ENCODE results near the gene MTHFD1L.

DNA sequence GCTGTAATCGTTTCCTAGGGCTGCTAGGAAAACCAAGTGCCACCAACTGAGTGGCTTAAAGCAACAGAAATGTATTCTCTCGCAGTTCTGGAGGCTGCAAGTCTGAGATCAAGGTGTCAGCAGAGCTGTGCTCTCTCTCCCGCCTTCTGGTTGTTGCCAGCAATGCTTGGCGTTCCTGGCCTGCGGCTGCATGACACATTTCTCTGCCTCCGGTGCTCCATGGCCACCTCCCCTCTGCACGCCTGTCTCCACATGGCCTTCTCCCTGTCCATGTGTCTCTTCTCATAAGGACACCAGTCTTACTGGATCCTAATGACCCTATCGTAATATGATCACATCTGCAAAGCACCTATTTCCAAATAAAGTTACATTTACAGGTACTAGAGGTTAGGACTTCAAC lies 282.6 kb downstream of the MTHFD1L start:
- TF ChIP-seq CTCF (IDR thresholded peaks at IDR 0.05) (no peak), POLR2A (IDR thresholded peaks at IDR 0.05) (no peak)
